DMS153 treated with DMSO at 0.1 percent for 48 hours (cell line): ENCODE results near the gene PRR5.

Experiments
- DNase-seq: peaks from one replicate; lab custom pipeline; 2025; ENCODE audit not compliant: unreplicated experiment; lab: John Stamatoyannopoulos, UW

PRR5 gene

GRCh38 chr22:44786610-44787009 is 84.6 kb downstream of the PRR5 start:
- DNase-seq, result no peak
